Endothelial cell of umbilical vein (primary cell): Measurements from ENCODE around the gene TMPRSS3. TPM values are rescaled to one million over a fixed set of nuclear protein-coding genes. Genes with fewer than 3 reads are reported as not detected.

Experiments
- BruUV-seq: library from RNA; stranded (reverse); fragments of 400-500 nt; replicated peaks from 2 replicates; lab custom pipeline; 2021; lab: Mats Ljungman, UMichigan
- CTCF ChIA-PET: fragments of 300-600, 350-600 bp; sonication (Branson Sonifier 250); formaldehyde crosslinking; loops from one replicate; lab custom pipeline; 2021; ENCODE audit warnings: antibody characterized with exemption, inconsistent platforms; lab: Charles Lee
- POLR2A ChIA-PET: fragments of 300-600, 350-600 bp; sonication (Branson Sonifier 250); formaldehyde crosslinking; loops from one replicate; lab custom pipeline; 2021; ENCODE audit warnings: antibody characterized with exemption, inconsistent platforms; lab: Charles Lee
- DNase-seq: peaks from one replicate; pipeline ENCODE4 v3.0.0-alpha.2; 2011; ENCODE audit warnings: low read depth, low spot score
- FAIRE-seq: peaks from 2 replicates; lab custom pipeline; 2011; peaks lifted over from hg19 to GRCh38; lab: Jason Lieb, UNC
- H2AFZ ChIP-seq: 2 replicates; pipeline ENCODE4 v1.6.0; 2012; ENCODE audit warnings: low read depth, low read length, control low read depth, inconsistent platforms
- H3K27ac ChIP-seq: 2 replicates; pipeline ENCODE4 v1.5.1; 2011; ENCODE audit warnings: low read depth, mild to moderate bottlenecking, control low read depth, low read length, moderate library complexity; ENCODE audit not compliant: insufficient read depth
- H3K27me3 ChIP-seq, 2 experiments: 2 replicates each; pipeline versions ENCODE4 v1.6.0 to v1.6.1; 2011; ENCODE audit warnings: low read length in 2 of 2, mixed read lengths in 1 of 2; ENCODE audit not compliant: control insufficient read depth in 2 of 2, insufficient read depth in 2 of 2
- H3K36me3 ChIP-seq, 2 experiments: 2 replicates in 1 of 2; 3 replicates in 1 of 2; pipeline ENCODE4 v1.5.1; 2011; ENCODE audit warnings: low read length in 2 of 2, mild to moderate bottlenecking in 1 of 2, moderate library complexity in 1 of 2; ENCODE audit not compliant: control insufficient read depth in 2 of 2, insufficient read depth in 2 of 2; ENCODE audit errors: extremely low read depth in 1 of 2
- H3K4me1 ChIP-seq: 3 replicates; pipeline ENCODE4 v1.5.1; 2011; ENCODE audit warnings: mild to moderate bottlenecking, low read length; ENCODE audit not compliant: control insufficient read depth, insufficient read depth; ENCODE audit errors: extremely low read depth
- H3K4me2 ChIP-seq: 2 replicates; pipeline ENCODE4 v1.6.1; 2011; ENCODE audit warnings: low read length, control low read depth, mixed read lengths; ENCODE audit not compliant: insufficient read depth
- H3K4me3 ChIP-seq, 3 experiments: fragments of 200-600 bp in 1 of 3; sonication (generic), shearing (Covaris generic) in 1 of 3; replicated peaks in 1 of 3; 2 replicates each; pipeline ENCODE4 v1.5.1; 2011 to 2016; ENCODE audit warnings: control low read depth in 3 of 3, low read length in 3 of 3, mild to moderate bottlenecking in 2 of 3, inconsistent platforms in 1 of 3, low read depth in 1 of 3, moderate library complexity in 1 of 3; ENCODE audit not compliant: insufficient read depth in 1 of 3
- H3K79me2 ChIP-seq: 2 replicates; pipeline ENCODE4 v1.6.0; 2012; ENCODE audit warnings: low read length, inconsistent platforms; ENCODE audit not compliant: control insufficient read depth, insufficient read depth
- H3K9ac ChIP-seq: replicated peaks from 2 replicates; pipeline ENCODE3; 2011; ENCODE audit warnings: low read length, control low read depth; ENCODE audit not compliant: insufficient read depth; ENCODE audit errors: extremely low read depth
- H3K9me1 ChIP-seq: replicated peaks from 3 replicates; pipeline ENCODE4 v1.6.0; 2011; ENCODE audit warnings: mild to moderate bottlenecking, low read length; ENCODE audit not compliant: control insufficient read depth, insufficient read depth; ENCODE audit errors: extremely low read depth
- H3K9me3 ChIP-seq: replicated peaks from 2 replicates; pipeline ENCODE4 v1.5.1; 2012; ENCODE audit warnings: low read length, inconsistent platforms; ENCODE audit not compliant: control insufficient read depth, insufficient read depth
- H4K20me1 ChIP-seq: replicated peaks from 2 replicates; pipeline ENCODE3; 2011; ENCODE audit warnings: mild to moderate bottlenecking, low read length; ENCODE audit not compliant: control insufficient read depth, insufficient read depth; ENCODE audit errors: extremely low read depth
- EZH2 ChIP-seq: IDR thresholded peaks from 2 replicates; pipeline ENCODE4 v1.6.1; 2012; ENCODE audit warnings: borderline replicate concordance, low read depth, mild to moderate bottlenecking, moderate library complexity, low read length, inconsistent platforms; ENCODE audit not compliant: severe bottlenecking
- FOS ChIP-seq: IDR thresholded peaks from 2 replicates; pipeline ENCODE4 v1.6.1; 2011; ENCODE audit warnings: mild to moderate bottlenecking, low read length, moderate library complexity, borderline replicate concordance; ENCODE audit not compliant: insufficient read depth
- GATA2 ChIP-seq: IDR thresholded peaks from 2 replicates; pipeline ENCODE4 v1.7.0; 2011; ENCODE audit warnings: low read depth, mild to moderate bottlenecking, moderate library complexity, mixed read lengths, low read length; ENCODE audit not compliant: insufficient read length, insufficient read depth
- JUN ChIP-seq: IDR thresholded peaks from 2 replicates; pipeline ENCODE4 v1.6.1; 2011; ENCODE audit warnings: borderline replicate concordance, low read depth; ENCODE audit not compliant: insufficient read length, insufficient read depth
- MAX ChIP-seq: IDR thresholded peaks from 2 replicates; pipeline ENCODE4 v1.6.1; 2011; ENCODE audit not compliant: insufficient read depth, insufficient read length
- MYC ChIP-seq: IDR thresholded peaks from one replicate; pipeline ENCODE4 v1.6.1; 2011; ENCODE audit warnings: mild to moderate bottlenecking, low read depth, low read length
- POLR2A ChIP-seq: IDR thresholded peaks from 2 replicates; pipeline ENCODE4 v1.6.1; 2012; ENCODE audit warnings: low read depth, mild to moderate bottlenecking, control low read depth, low read length
- POLR2AphosphoS5 ChIP-seq: IDR thresholded peaks from 2 replicates; pipeline ENCODE4 v1.6.1; 2012; ENCODE audit warnings: low read depth, mild to moderate bottlenecking, control low read depth, low read length, moderate library complexity; ENCODE audit not compliant: insufficient read depth
- dilution Hi-C: fragments of 300-500 bp; cut with MboI; formaldehyde crosslinking; loops from one replicate; pipeline ENCODE4 v1.15.0; 2019; ENCODE audit warnings: low sequenced_read_pairs; ENCODE audit not compliant: extremely low pct_ligation_motif_present
- intact Hi-C: fragments of 100-400 bp; cut with micrococcal nuclease; formaldehyde crosslinking; loops from one replicate; pipeline ENCODE4 v1.10.0; 2022
- polyA plus RNA-seq, 4 experiments: library from polyadenylated mRNA; depleted of rRNA in 3 of 4; stranded (reverse) in 3 of 4; unstranded in 1 of 4; fragments of >200 nt; gene quantifications; 2 replicates each; pipeline versions ENCODE4 v1.2.1 to v1.2.3, GENCODE V29; 2011 to 2012; ENCODE audit warnings: missing spikeins in 1 of 4
- total RNA-seq: library from RNA; stranded (reverse); gene quantifications from 2 replicates; pipeline ENCODE4 v1.2.3, GENCODE V29; 2021
- TF ChIP-seq, protein P1 (sequence below), 2 donors: IDR thresholded peaks; 1 replicate in 1 of 2; 2 replicates in 1 of 2; pipeline ENCODE4 v1.5.1; 2011; ENCODE audit warnings: low read length in 2 of 2, mild to moderate bottlenecking in 2 of 2, moderate library complexity in 2 of 2, control low read depth in 1 of 2, inconsistent platforms in 1 of 2, low read depth in 1 of 2; ENCODE audit not compliant: insufficient read depth in 1 of 2; ENCODE audit errors: extremely low read depth in 1 of 2

Gene TMPRSS3
- total and polyA plus RNA-seq, 2 donors (not counting 3 experiments of a cell fraction or from before 2014, with no cell fraction given): not detected

- no peaks in the 10 kb centered on the region for H4K20me1 ChIP-seq
- no peak overlapping the region for H2AFZ ChIP-seq
- CTCF ChIA-PET: no interaction called here
- no peak for TF ChIP-seq FOS
- TF ChIP-seq GATA2: no peak
- TF ChIP-seq POLR2A: no peak
- TF ChIP-seq, protein P1, sequence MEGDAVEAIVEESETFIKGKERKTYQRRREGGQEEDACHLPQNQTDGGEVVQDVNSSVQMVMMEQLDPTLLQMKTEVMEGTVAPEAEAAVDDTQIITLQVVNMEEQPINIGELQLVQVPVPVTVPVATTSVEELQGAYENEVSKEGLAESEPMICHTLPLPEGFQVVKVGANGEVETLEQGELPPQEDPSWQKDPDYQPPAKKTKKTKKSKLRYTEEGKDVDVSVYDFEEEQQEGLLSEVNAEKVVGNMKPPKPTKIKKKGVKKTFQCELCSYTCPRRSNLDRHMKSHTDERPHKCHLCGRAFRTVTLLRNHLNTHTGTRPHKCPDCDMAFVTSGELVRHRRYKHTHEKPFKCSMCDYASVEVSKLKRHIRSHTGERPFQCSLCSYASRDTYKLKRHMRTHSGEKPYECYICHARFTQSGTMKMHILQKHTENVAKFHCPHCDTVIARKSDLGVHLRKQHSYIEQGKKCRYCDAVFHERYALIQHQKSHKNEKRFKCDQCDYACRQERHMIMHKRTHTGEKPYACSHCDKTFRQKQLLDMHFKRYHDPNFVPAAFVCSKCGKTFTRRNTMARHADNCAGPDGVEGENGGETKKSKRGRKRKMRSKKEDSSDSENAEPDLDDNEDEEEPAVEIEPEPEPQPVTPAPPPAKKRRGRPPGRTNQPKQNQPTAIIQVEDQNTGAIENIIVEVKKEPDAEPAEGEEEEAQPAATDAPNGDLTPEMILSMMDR (IDR thresholded peaks at IDR 0.05; ENCODE audit: extremely low read depth in 1 of 2, insufficient read depth in 1 of 2, low read depth in 1 of 2, low read length in 2 of 2): no peak
- no peak for TF ChIP-seq EZH2
- no peak for TF ChIP-seq POLR2AphosphoS5
- no peak for TF ChIP-seq MAX
- TF ChIP-seq JUN: no peak
- no peak for TF ChIP-seq MYC
- dilution Hi-C loops: no loop called here
- no peaks in the 10 kb centered on the region for H3K4me1 ChIP-seq
- no peak for DNase-seq
- H3K4me2 ChIP-seq: no peak overlapping the region
- no peak overlapping the region for H3K4me3 ChIP-seq
- H3K36me3 ChIP-seq: no peaks in the 10 kb centered on the region
- intact Hi-C loops: no loop called here
- no peaks in the 10 kb centered on the region for H3K9me1 ChIP-seq
- POLR2A ChIA-PET: no interaction called here
- FAIRE-seq: peak; percentile 4
- H3K27me3 ChIP-seq: no peaks in the 10 kb centered on the region
- no TSS peak for BruUV-seq
- no peak overlapping the region for H3K9ac ChIP-seq
- no peaks in the 10 kb centered on the region for H3K79me2 ChIP-seq
- no peak overlapping the region for H3K27ac ChIP-seq
- H3K9me3 ChIP-seq: no peaks in the 10 kb centered on the region
Observed at GRCh38 chr21:42439284-42440186, 43.7 kb upstream of the TMPRSS3 start.
